Ishikawa (cell line): ENCODE results near the gene CIT.

Source experiments
- CEBPB ChIP-seq: IDR thresholded peaks from 2 replicates; pipeline ENCODE4 v1.6.1; 2012
- CREB1 ChIP-seq: IDR thresholded peaks from 2 replicates; pipeline ENCODE4 v1.6.1; 2012; ENCODE audit warnings: low read depth
- EGR1 ChIP-seq: IDR thresholded peaks from 2 replicates; pipeline ENCODE4 v1.6.1; 2012
- EP300 ChIP-seq: IDR thresholded peaks from 2 replicates; pipeline ENCODE4 v1.6.1; 2012; ENCODE audit warnings: borderline replicate concordance
- FOXM1 ChIP-seq: IDR thresholded peaks from 2 replicates; pipeline ENCODE4 v1.6.1; 2012; ENCODE audit warnings: low read depth, borderline replicate concordance
- NFIC ChIP-seq: IDR thresholded peaks from 2 replicates; pipeline ENCODE4 v1.6.1; 2012
- RAD21 ChIP-seq: IDR thresholded peaks from 2 replicates; pipeline ENCODE4 v1.6.1; 2012; ENCODE audit warnings: low read depth
- TAF1 ChIP-seq: IDR thresholded peaks from 2 replicates; pipeline ENCODE4 v1.6.1; 2012; ENCODE audit warnings: low read depth, mild to moderate bottlenecking
- TCF12 ChIP-seq: IDR thresholded peaks from 2 replicates; pipeline ENCODE4 v1.6.1; 2012; ENCODE audit warnings: low read depth
- TEAD4 ChIP-seq: IDR thresholded peaks from 2 replicates; pipeline ENCODE4 v1.6.1; 2012
- YY1 ChIP-seq: IDR thresholded peaks from 2 replicates; pipeline ENCODE4 v1.6.1; 2012; ENCODE audit warnings: low read depth
- ZBTB7A ChIP-seq: IDR thresholded peaks from 2 replicates; pipeline ENCODE4 v1.6.1; 2012; ENCODE audit warnings: low read depth
- TF ChIP-seq, protein P1 (sequence below): IDR thresholded peaks from 2 replicates; pipeline ENCODE4 v1.6.1; 2012
- TF ChIP-seq, protein P2 (sequence below): IDR thresholded peaks from 2 replicates; pipeline ENCODE4 v1.6.1; 2012
- TF ChIP-seq, protein P3 (sequence below): IDR thresholded peaks from 2 replicates; pipeline ENCODE4 v1.6.1; 2012; ENCODE audit warnings: low read depth, mild to moderate bottlenecking

CIT gene

DNA sequence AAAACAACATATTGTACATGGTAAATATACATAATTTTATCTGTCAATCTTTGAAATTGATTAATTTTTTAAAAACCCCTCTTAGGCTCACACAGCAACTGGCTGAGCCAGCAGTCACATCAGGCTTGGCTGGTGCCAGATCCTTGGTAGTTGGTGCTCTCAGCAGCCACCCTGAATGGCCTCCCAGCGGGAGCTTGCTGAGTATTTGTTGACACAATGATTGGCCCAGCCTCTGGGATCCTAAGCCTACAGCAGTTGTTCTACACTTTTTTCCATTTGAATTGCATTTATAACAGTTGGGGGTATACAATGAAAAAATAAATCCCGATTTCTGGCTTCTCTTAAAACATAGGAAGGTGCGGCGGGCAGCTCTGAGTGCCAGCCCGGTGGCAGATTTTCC is 198.0 kb downstream of the CIT start:
- TF ChIP-seq TCF12 (no peak), TAF1 (no peak), ZBTB7A (no peak), YY1 (no peak), CEBPB (no peak), RAD21 (no peak), NFIC (no peak), CREB1 (no peak), FOXM1 (no peak)
- TF ChIP-seq, protein P1, sequence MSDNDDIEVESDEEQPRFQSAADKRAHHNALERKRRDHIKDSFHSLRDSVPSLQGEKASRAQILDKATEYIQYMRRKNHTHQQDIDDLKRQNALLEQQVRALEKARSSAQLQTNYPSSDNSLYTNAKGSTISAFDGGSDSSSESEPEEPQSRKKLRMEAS, result no peak

DNA sequence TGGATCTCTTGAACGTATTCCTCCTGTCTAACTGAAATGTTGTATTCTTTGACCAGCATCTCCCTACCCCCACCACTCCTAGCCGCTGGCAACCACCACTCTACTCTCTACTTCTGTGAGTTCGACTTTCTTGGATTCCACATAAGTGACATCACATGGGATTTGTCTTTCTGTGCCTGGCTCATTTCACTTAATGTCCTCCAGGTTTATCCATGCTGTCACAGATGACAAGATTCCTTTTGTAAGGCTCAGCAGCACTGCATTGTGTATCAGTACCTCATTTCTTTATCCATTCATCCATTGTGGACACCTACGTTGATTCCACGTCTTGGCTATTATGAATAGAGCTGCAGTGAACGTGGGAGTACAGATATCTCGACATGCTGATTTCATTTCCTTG is 198.7 kb downstream of the CIT start:
- TF ChIP-seq TEAD4, result no peak

DNA sequence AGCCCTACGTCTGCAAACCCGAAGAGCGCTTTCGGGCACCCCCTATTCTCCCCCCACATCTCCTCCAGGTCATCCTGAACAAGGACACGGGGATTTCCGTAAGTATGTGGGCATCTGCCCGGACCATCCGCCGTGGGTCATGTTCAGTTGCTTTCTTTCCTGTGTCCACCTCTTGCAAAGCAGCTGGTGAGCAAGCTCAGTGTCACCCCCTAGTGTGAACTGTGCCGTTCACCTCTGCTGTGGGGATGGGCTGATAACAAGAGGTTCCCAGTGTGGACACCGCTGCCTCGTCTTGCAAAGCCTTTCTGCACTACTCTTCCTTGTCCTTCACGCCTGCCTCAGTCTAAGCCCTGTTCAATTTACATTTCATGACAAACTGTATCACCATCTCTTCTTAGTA is 200.5 kb downstream of the CIT start:
- TF ChIP-seq EP300 (no peak), FOXM1 (no peak), TEAD4 (no peak), TCF12 (no peak), RAD21 (no peak), EGR1 (no peak), CREB1 (no peak), CEBPB (no peak), NFIC (no peak), TAF1 (no peak), ZBTB7A (no peak), YY1 (no peak)
- TF ChIP-seq, protein P2, sequence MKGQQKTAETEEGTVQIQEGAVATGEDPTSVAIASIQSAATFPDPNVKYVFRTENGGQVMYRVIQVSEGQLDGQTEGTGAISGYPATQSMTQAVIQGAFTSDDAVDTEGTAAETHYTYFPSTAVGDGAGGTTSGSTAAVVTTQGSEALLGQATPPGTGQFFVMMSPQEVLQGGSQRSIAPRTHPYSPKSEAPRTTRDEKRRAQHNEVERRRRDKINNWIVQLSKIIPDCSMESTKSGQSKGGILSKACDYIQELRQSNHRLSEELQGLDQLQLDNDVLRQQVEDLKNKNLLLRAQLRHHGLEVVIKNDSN, result no peak
- TF ChIP-seq, protein P1, result no peak
- TF ChIP-seq, protein P3, sequence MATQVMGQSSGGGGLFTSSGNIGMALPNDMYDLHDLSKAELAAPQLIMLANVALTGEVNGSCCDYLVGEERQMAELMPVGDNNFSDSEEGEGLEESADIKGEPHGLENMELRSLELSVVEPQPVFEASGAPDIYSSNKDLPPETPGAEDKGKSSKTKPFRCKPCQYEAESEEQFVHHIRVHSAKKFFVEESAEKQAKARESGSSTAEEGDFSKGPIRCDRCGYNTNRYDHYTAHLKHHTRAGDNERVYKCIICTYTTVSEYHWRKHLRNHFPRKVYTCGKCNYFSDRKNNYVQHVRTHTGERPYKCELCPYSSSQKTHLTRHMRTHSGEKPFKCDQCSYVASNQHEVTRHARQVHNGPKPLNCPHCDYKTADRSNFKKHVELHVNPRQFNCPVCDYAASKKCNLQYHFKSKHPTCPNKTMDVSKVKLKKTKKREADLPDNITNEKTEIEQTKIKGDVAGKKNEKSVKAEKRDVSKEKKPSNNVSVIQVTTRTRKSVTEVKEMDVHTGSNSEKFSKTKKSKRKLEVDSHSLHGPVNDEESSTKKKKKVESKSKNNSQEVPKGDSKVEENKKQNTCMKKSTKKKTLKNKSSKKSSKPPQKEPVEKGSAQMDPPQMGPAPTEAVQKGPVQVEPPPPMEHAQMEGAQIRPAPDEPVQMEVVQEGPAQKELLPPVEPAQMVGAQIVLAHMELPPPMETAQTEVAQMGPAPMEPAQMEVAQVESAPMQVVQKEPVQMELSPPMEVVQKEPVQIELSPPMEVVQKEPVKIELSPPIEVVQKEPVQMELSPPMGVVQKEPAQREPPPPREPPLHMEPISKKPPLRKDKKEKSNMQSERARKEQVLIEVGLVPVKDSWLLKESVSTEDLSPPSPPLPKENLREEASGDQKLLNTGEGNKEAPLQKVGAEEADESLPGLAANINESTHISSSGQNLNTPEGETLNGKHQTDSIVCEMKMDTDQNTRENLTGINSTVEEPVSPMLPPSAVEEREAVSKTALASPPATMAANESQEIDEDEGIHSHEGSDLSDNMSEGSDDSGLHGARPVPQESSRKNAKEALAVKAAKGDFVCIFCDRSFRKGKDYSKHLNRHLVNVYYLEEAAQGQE, result no peak

DNA sequence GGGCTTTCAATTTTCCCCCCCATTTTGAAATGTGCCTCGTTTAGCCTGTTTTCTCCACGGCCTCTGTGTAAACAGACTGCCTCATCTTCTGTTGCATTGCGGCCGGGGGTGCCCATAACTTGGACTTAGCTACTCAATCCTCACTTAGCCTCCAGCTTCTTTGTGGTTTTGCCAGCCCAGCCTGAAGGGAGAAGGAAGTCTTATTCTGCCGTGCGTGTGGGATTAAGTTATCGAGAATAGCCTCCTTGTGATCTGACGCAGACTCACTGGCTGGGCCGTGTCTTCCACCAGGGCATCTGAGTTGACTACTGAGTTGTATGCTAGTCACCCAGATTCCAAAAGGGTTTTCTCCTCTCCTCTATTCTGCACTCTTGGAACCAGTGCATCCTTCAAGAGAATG is 201.1 kb downstream of the CIT start:
- TF ChIP-seq CREB1 (no peak), ZBTB7A (no peak), TAF1 (no peak), FOXM1 (no peak), TEAD4 (no peak), CEBPB (no peak), YY1 (no peak), TCF12 (no peak), NFIC (no peak), EP300 (no peak), RAD21 (no peak), EGR1 (no peak)
- TF ChIP-seq, protein P2, result no peak
- TF ChIP-seq, protein P3, result no peak
- TF ChIP-seq, protein P1, result no peak

DNA sequence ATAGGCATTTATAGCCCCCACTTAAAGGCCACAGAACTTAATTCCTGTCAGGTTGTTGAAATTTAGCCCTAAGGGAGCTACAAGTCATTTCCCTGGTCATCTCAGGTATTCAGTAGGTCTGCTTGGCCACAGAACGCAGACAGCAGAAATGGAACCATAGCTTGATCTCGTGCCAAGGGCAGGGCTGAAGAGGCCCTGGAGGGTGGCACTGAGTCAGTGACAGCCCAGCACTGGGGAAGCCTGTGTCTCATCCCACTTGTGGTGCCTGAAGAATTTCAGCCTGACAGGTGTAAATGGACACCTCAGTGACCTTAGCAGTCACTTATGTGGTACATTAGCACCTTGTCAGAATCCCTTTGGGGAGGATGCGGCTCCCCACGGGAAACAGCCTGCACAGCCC is 202.6 kb downstream of the CIT start:
- TF ChIP-seq CEBPB (no peak), TAF1 (no peak), RAD21 (no peak), TEAD4 (no peak), NFIC (no peak), ZBTB7A (no peak), TCF12 (no peak), FOXM1 (no peak), EP300 (no peak), YY1 (no peak), CREB1 (no peak), EGR1 (no peak)
- TF ChIP-seq, protein P2, result no peak
- TF ChIP-seq, protein P1, result no peak
- TF ChIP-seq, protein P3, result no peak
